ENCODE data around the gene TREH. TPM values are rescaled to one million over a fixed set of nuclear protein-coding genes. Genes with fewer than 3 reads are reported as not detected.
"Not testable (repeated sequence)": the region's sequence is repeated elsewhere in the genome, so short reads cannot be mapped to it uniquely, and the experiment has no call there.

The TREH gene
- total RNA-seq, 1 experiment from 2014 or later: not detected

DNA sequence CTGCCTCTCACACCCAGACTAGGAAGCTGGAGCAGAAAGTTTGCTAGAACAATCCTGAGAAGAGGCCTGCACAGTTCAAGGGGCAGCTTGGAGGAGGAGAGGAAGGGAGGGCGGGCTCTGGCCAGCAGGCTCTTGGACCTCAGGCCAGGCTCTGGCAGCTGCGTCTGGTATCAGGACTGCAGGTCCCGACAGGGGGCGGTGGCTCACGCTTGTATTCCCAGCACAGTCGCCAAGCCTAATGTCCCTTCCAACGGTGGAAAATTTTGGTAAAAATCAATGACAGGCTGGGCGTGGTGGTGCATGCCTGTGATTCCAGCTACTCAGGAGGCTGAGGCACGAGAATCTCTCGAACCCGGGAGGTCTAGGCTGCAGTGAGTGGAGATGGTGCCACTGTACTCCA, 542 bp downstream of the TREH start:
- H3K36me3 Mint-ChIP-seq (ENCODE audit: insufficient read depth in 1 of 3, low read depth in 3 of 3); H3K4me3 Mint-ChIP-seq: not testable (repeated sequence)
- peak; percentile 84 for DNase-seq

More for the DNA sequence above, 542 bp downstream of the TREH start:
- H2BK5ac ChIP-seq (ENCODE audit: insufficient read length, low read length); H2BK120ac ChIP-seq (ENCODE audit: low read depth, low read length, poor library complexity, severe bottlenecking); H4K8ac ChIP-seq (replicated peaks; ENCODE audit: insufficient read length, low read depth, low read length); H2AK5ac ChIP-seq (ENCODE audit: insufficient read length, low read length); H3K9ac ChIP-seq (ENCODE audit: extremely low read depth, insufficient read length, low read length); H4K20me1 ChIP-seq (ENCODE audit: control insufficient read depth, insufficient read depth, insufficient read length); H3K4me2 ChIP-seq (ENCODE audit: insufficient read depth, insufficient read length, low read length); H2BK12ac ChIP-seq (ENCODE audit: insufficient read length, low read depth, low read length); H3K56ac ChIP-seq (ENCODE audit: insufficient read length, low read depth, low read length); H3K79me2 ChIP-seq (ENCODE audit: insufficient read depth, low read length); H2AFZ ChIP-seq (ENCODE audit: low read length); H3K18ac ChIP-seq (ENCODE audit: insufficient read length, low read depth, low read length); H2BK15ac ChIP-seq (ENCODE audit: low read depth, low read length); H3K23me2 ChIP-seq (ENCODE audit: insufficient read length, low read depth, low read length, poor library complexity, severe bottlenecking); H3K27ac ChIP-seq (ENCODE audit: insufficient read length, low read depth, low read length); H3K4ac ChIP-seq (ENCODE audit: low read depth, low read length); H4K5ac ChIP-seq (ENCODE audit: insufficient read length, low read depth, low read length); H3K9me3 ChIP-seq (ENCODE audit: control insufficient read depth, low read depth, low read length); H3K23ac ChIP-seq (ENCODE audit: insufficient read length, low read depth, low read length); H3K4me1 Mint-ChIP-seq; H3K27me3 Mint-ChIP-seq (ENCODE audit: low read depth); H2BK20ac ChIP-seq (ENCODE audit: low read depth, low read length, poor library complexity, severe bottlenecking); H3K14ac ChIP-seq (ENCODE audit: insufficient read depth, low read length); H3K27me3 ChIP-seq (ENCODE audit: insufficient read depth, low read length); H4K91ac ChIP-seq (ENCODE audit: insufficient read length, low read depth, low read length); H3T11ph ChIP-seq (ENCODE audit: low read length); H3K79me1 ChIP-seq (ENCODE audit: insufficient read depth, low read depth, low read length, poor library complexity, severe bottlenecking); H3K4me1 ChIP-seq (ENCODE audit: insufficient read depth, low read length): not testable (repeated sequence)
- H3K9me3 Mint-ChIP-seq: peaks cover 21 to 25% of the 10 kb centered on the region in 2 experiments
- H3K27ac Mint-ChIP-seq: peak overlapping the region in 2 of 3 experiments; percentile 32 to 39; a peak in 2 of 7 replicates
- no CpG with 5 or more reads among the region's 11 CpGs for WGBS (ENCODE audit: extremely low coverage, insufficient read length, low lambda C conversion rate)
- TF ChIP-seq CTCF (conservative IDR thresholded peaks at IDR 0.05): peak; percentile 54

All from H9 (cell line).